ENCODE measurements around the gene SORCS2. TPM values are rescaled to one million over a fixed set of nuclear protein-coding genes. Genes with fewer than 3 reads are reported as not detected.

Gene SORCS2
- total RNA-seq, 4 donors from 2014 or later: 0.19 to 0.85 (median 0.66) TPM

- TF ChIP-seq CTCF (IDR thresholded peaks at IDR 0.05; ENCODE audit: low read depth): no peak
Measured at GRCh38 chr4:7202411-7202810, 10.1 kb downstream of the SORCS2 start.

GRCh38 chr4:7204656-7205387 is 12.5 kb downstream of the SORCS2 start:
- no peak for TF ChIP-seq CTCF (IDR thresholded peaks at IDR 0.05; ENCODE audit: low read depth)

- TF ChIP-seq CTCF (IDR thresholded peaks at IDR 0.05; ENCODE audit: low read depth): no peak
Measured at GRCh38 chr4:7206385-7206784, 14.0 kb downstream of the SORCS2 start.

- no peak for TF ChIP-seq CTCF (IDR thresholded peaks at IDR 0.05; ENCODE audit: low read depth)
Measured at GRCh38 chr4:7206911-7207567, 14.7 kb downstream of the SORCS2 start.

- no peak for TF ChIP-seq CTCF (IDR thresholded peaks at IDR 0.05; ENCODE audit: low read depth)
Measured at GRCh38 chr4:7207628-7208231, 15.4 kb downstream of the SORCS2 start.

GRCh38 chr4:7208509-7209451 is 16.4 kb downstream of the SORCS2 start:
- no peak for TF ChIP-seq CTCF (IDR thresholded peaks at IDR 0.05; ENCODE audit: low read depth)
